Measurements from ENCODE around the gene ZNF496.
A peak's percentile ranks its signal among the peaks of the same experiment; 100 is the strongest.

The ZNF496 gene

GRCh38 chr1:247331525-247332214 is at the start of gene ZNF496:
Gene ZNF496, minus strand, starts transcription at chr1:247331867. Its CDS starts 2,289 bp downstream, at chr1:247329578.
- Histone ChIP-seq H3K4me3 (ENCODE audit: low read depth, low read length) (peak within 1 kb of the TSS; percentile 66), H3K36me3 (ENCODE audit: control insufficient read depth in 2 of 2, insufficient read depth in 1 of 2, low read length in 2 of 2) (peaks cover 0 to 48% of the 10 kb centered on the region in 2 experiments; a peak in 1 of 3 replicates), H3K27ac (ENCODE audit: extremely low read depth, low read depth, low read length) (peak within 1 kb of the TSS; percentile 80; the same call in 1 of the 2 replicates), H3K9me3 (ENCODE audit: control insufficient read depth, insufficient read depth, low read depth, low read length) (no peaks in the 10 kb centered on the region), H3K4me1 (ENCODE audit: control insufficient read depth, insufficient read depth, low read length) (no peaks in the 10 kb centered on the region)
- TF ChIP-seq ZBTB8A (tag by site-specific recombination; IDR thresholded peaks at IDR 0.05): no peak
- TF ChIP-seq ZNF558 (tag by site-specific recombination; IDR thresholded peaks at IDR 0.05): no peak
- TF ChIP-seq ZNF335 (tag by site-specific recombination; conservative IDR thresholded peaks at IDR 0.05): peak; percentile 77; the same call in 1 of the 2 replicates
- peak; percentile 17 for TF ChIP-seq ZBTB26 (tag by site-specific recombination; optimal IDR thresholded peaks at IDR 0.05)
- TF ChIP-seq, protein P1, sequence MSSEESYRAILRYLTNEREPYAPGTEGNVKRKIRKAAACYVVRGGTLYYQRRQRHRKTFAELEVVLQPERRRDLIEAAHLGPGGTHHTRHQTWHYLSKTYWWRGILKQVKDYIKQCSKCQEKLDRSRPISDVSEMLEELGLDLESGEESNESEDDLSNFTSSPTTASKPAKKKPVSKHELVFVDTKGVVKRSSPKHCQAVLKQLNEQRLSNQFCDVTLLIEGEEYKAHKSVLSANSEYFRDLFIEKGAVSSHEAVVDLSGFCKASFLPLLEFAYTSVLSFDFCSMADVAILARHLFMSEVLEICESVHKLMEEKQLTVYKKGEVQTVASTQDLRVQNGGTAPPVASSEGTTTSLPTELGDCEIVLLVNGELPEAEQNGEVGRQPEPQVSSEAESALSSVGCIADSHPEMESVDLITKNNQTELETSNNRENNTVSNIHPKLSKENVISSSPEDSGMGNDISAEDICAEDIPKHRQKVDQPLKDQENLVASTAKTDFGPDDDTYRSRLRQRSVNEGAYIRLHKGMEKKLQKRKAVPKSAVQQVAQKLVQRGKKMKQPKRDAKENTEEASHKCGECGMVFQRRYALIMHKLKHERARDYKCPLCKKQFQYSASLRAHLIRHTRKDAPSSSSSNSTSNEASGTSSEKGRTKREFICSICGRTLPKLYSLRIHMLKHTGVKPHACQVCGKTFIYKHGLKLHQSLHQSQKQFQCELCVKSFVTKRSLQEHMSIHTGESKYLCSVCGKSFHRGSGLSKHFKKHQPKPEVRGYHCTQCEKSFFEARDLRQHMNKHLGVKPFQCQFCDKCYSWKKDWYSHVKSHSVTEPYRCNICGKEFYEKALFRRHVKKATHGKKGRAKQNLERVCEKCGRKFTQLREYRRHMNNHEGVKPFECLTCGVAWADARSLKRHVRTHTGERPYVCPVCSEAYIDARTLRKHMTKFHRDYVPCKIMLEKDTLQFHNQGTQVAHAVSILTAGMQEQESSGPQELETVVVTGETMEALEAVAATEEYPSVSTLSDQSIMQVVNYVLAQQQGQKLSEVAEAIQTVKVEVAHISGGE (tag by site-specific recombination; conservative IDR thresholded peaks at IDR 0.05; ENCODE audit: low read depth): peak; percentile 64
- no peak for TF ChIP-seq ZNF112 (tag by site-specific recombination; IDR thresholded peaks at IDR 0.05)
- ChIA-PET POLR2A (no interaction called here), CTCF (interaction anchor here (0.6 kb wide), 1 partner anchor 80 kb away, joined by 3 read pairs; no protein-coding TSS in a partner anchor)

- H3K9me3 ChIP-seq (ENCODE audit: control insufficient read depth, insufficient read depth, low read depth, low read length): no peaks in the 10 kb centered on the region
- no peak overlapping the region for H3K4me3 ChIP-seq (ENCODE audit: low read depth, low read length)
- POLR2A ChIA-PET: no interaction called here
- H3K4me1 ChIP-seq (ENCODE audit: control insufficient read depth, insufficient read depth, low read length): no peaks in the 10 kb centered on the region
- CTCF ChIA-PET: no interaction called here
- H3K27ac ChIP-seq (ENCODE audit: extremely low read depth, low read depth, low read length): no peak overlapping the region
- H3K36me3 ChIP-seq (ENCODE audit: control insufficient read depth in 2 of 2, insufficient read depth in 1 of 2, low read length in 2 of 2): no peaks in the 10 kb centered on the region
- TF ChIP-seq ZNF37A (tag by site-specific recombination; IDR thresholded peaks at IDR 0.05) (no peak), FEZF1 (tag by site-specific recombination; IDR thresholded peaks at IDR 0.05) (no peak), ZNF664 (tag by site-specific recombination; IDR thresholded peaks at IDR 0.05) (no peak), GLI2 (tag by site-specific recombination; IDR thresholded peaks at IDR 0.05; ENCODE audit: borderline replicate concordance, low read depth) (no peak), ZSCAN16 (tag by site-specific recombination; IDR thresholded peaks at IDR 0.05) (no peak), ZNF654 (tag by site-specific recombination; IDR thresholded peaks at IDR 0.05; ENCODE audit: low read depth) (no peak), PRDM2 (tag by site-specific recombination; IDR thresholded peaks at IDR 0.05; ENCODE audit: borderline replicate concordance) (no peak)
- TF ChIP-seq, protein P2, sequence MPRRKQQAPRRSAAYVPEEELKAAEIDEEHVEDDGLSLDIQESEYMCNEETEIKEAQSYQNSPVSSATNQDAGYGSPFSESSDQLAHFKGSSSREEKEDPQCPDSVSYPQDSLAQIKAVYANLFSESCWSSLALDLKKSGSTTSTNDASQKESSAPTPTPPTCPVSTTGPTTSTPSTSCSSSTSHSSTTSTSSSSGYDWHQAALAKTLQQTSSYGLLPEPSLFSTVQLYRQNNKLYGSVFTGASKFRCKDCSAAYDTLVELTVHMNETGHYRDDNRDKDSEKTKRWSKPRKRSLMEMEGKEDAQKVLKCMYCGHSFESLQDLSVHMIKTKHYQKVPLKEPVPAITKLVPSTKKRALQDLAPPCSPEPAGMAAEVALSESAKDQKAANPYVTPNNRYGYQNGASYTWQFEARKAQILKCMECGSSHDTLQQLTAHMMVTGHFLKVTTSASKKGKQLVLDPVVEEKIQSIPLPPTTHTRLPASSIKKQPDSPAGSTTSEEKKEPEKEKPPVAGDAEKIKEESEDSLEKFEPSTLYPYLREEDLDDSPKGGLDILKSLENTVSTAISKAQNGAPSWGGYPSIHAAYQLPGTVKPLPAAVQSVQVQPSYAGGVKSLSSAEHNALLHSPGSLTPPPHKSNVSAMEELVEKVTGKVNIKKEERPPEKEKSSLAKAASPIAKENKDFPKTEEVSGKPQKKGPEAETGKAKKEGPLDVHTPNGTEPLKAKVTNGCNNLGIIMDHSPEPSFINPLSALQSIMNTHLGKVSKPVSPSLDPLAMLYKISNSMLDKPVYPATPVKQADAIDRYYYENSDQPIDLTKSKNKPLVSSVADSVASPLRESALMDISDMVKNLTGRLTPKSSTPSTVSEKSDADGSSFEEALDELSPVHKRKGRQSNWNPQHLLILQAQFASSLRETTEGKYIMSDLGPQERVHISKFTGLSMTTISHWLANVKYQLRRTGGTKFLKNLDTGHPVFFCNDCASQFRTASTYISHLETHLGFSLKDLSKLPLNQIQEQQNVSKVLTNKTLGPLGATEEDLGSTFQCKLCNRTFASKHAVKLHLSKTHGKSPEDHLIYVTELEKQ (tag by site-specific recombination; IDR thresholded peaks at IDR 0.05; ENCODE audit: borderline replicate concordance): no peak
- TF ChIP-seq, protein P3, sequence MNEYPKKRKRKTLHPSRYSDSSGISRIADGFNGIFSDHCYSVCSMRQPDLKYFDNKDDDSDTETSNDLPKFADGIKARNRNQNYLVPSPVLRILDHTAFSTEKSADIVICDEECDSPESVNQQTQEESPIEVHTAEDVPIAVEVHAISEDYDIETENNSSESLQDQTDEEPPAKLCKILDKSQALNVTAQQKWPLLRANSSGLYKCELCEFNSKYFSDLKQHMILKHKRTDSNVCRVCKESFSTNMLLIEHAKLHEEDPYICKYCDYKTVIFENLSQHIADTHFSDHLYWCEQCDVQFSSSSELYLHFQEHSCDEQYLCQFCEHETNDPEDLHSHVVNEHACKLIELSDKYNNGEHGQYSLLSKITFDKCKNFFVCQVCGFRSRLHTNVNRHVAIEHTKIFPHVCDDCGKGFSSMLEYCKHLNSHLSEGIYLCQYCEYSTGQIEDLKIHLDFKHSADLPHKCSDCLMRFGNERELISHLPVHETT (tag by site-specific recombination; IDR thresholded peaks at IDR 0.05): no peak
These were observed 46.8 kb upstream of the ZNF496 start for GRCh38 chr1:247378334-247379073.
